Caco-2 (cell line): ENCODE measurements around the gene ASPG. TPM values are rescaled to one million over a fixed set of nuclear protein-coding genes. Genes with fewer than 3 reads are reported as not detected.

Source experiments
- BruUV-seq: library from RNA; stranded (reverse); fragments of 400-500 nt; replicated peaks from 2 replicates; lab custom pipeline; 2021; lab: Mats Ljungman, UMichigan
- CTCF ChIA-PET: fragments of 300-600 bp; sonication (Branson Sonifier 250); formaldehyde crosslinking; loops from one replicate; lab custom pipeline; 2022; ENCODE audit warnings: antibody characterized with exemption; lab: Charles Lee
- POLR2A ChIA-PET: fragments of 300-600 bp; sonication (Branson Sonifier 250); formaldehyde crosslinking; loops from one replicate; lab custom pipeline; 2022; ENCODE audit warnings: antibody characterized with exemption; lab: Charles Lee
- DNase-seq, 2 experiments: peaks; one replicate each; pipeline versions ENCODE4 v3.0.0 to v3.0.0-alpha.2; 2020 to 2022
- H3K27me3 ChIP-seq: replicated peaks from 2 replicates; pipeline ENCODE4 v1.6.0; 2011; ENCODE audit warnings: low read length; ENCODE audit not compliant: control insufficient read depth, insufficient read depth
- H3K36me3 ChIP-seq: 2 replicates; pipeline ENCODE4 v1.5.1; 2011; ENCODE audit warnings: low read length; ENCODE audit not compliant: control insufficient read depth, insufficient read depth
- H3K4me1 ChIP-seq: fragments of 250-450 bp; sonication (Bioruptor Pico); 2 replicates; pipeline ENCODE4 v1.5.1; 2020; ENCODE audit warnings: mild to moderate bottlenecking
- H3K4me3 ChIP-seq: 2 replicates; pipeline ENCODE4 v1.5.1; 2011; ENCODE audit warnings: low read depth, mild to moderate bottlenecking, control low read depth, low read length
- H3K9me3 ChIP-seq: fragments of 250-450 bp; sonication (Bioruptor Pico); 2 replicates; pipeline ENCODE4 v1.5.1; 2020; ENCODE audit warnings: mild to moderate bottlenecking, moderate library complexity
- H3K27ac Mint-ChIP-seq: one replicate; pipeline ENCODE4 v1.8.0; 2022; ENCODE audit warnings: mixed read lengths; ENCODE audit not compliant: unreplicated experiment
- H3K27me3 Mint-ChIP-seq: one replicate; pipeline ENCODE4 v1.8.0; 2022; ENCODE audit warnings: mixed read lengths; ENCODE audit not compliant: insufficient read depth, unreplicated experiment
- H3K36me3 Mint-ChIP-seq: one replicate; pipeline ENCODE4 v1.8.0; 2022; ENCODE audit warnings: mild to moderate bottlenecking, mixed read lengths; ENCODE audit not compliant: insufficient read depth, unreplicated experiment
- H3K4me1 Mint-ChIP-seq: one replicate; pipeline ENCODE4 v1.8.0; 2022; ENCODE audit warnings: low read depth, mixed read lengths; ENCODE audit not compliant: unreplicated experiment
- H3K4me3 Mint-ChIP-seq: one replicate; pipeline ENCODE4 v1.8.0; 2022; ENCODE audit warnings: mild to moderate bottlenecking, moderate library complexity, mixed read lengths; ENCODE audit not compliant: unreplicated experiment
- H3K9me3 Mint-ChIP-seq: one replicate; pipeline ENCODE4 v1.8.0; 2022; ENCODE audit warnings: mixed read lengths; ENCODE audit not compliant: unreplicated experiment
- CTCF ChIP-seq, 2 experiments: fragments of 200-600 bp in 1 of 2; IDR thresholded peaks; 1 replicate in 1 of 2; 2 replicates in 1 of 2; pipeline versions ENCODE4 v1.5.1 to v1.8.0; 2011 to 2022; ENCODE audit warnings: antibody characterized with exemption in 1 of 2, control low read depth in 1 of 2, inconsistent platforms in 1 of 2, low read depth in 1 of 2, low read length in 1 of 2, mild to moderate bottlenecking in 1 of 2, moderate library complexity in 1 of 2; ENCODE audit not compliant: insufficient read depth in 1 of 2, severe bottlenecking in 1 of 2, unreplicated experiment in 1 of 2
- intact Hi-C: fragments of 100-400 bp; cut with micrococcal nuclease; formaldehyde crosslinking; loops from one replicate; pipeline ENCODE4 v1.10.0; 2022; ENCODE audit not compliant: unreplicated experiment
- total RNA-seq: library from RNA; stranded (reverse); gene quantifications from 2 replicates; pipeline ENCODE4 v1.2.3, GENCODE V29; 2022

ASPG gene
- total RNA-seq, 1 experiment from 2014 or later = not detected

DNA sequence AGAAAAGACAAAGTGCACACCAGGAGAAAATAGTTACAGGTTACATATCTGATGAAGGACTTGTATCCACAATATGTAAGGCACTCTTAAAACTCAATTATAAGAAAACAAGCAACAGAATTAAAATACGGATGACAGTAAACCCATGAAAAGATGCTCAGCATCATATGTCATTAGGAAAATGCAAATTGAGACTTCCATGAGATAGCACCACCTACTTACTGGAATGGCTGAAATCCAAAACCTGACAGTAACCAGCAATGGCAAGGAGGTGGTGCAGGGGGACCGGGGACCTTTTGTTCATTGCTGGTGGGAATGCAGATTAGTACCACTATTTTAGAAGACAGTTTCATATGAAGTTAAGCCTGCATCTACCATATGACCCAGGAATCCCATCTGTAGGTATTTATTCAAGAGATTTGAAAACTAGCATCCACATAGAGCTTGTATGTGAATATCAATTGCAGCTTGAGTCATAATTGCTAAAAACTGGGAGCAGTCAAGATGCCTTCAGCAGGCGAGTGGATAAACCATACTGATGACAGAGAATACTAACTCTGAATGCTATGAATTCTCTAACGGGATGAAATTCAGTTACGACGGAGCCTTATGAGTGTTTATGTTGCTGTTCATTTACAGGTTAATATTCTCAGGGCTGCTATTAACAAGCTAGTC is 43.9 kb upstream of the ASPG start:
- H3K36me3 Mint-ChIP-seq = no peaks in the 10 kb centered on the region
- H3K27ac Mint-ChIP-seq = no peak overlapping the region
- intact Hi-C loops = no loop called here
- H3K9me3 ChIP-seq = no peaks in the 10 kb centered on the region
- POLR2A ChIA-PET = no interaction called here
- H3K4me3 ChIP-seq = no peak overlapping the region
- no peaks in the 10 kb centered on the region for H3K9me3 Mint-ChIP-seq
- CTCF ChIA-PET = interaction anchor here (0.6 kb wide), 1 partner anchor 139 kb away, joined by 3 read pairs; no protein-coding TSS in a partner anchor
- peaks cover 12% of the 10 kb centered on the region for H3K27me3 Mint-ChIP-seq
- no peaks in the 10 kb centered on the region for H3K27me3 ChIP-seq
- no peaks in the 10 kb centered on the region for H3K4me1 Mint-ChIP-seq
- no peaks in the 10 kb centered on the region for H3K4me1 ChIP-seq
- BruUV-seq = no TSS peak
- no peak for DNase-seq
- H3K4me3 Mint-ChIP-seq = no peak overlapping the region
- no peak for TF ChIP-seq CTCF (IDR thresholded peaks at IDR 0.05; ENCODE audit: insufficient read depth in 1 of 2, low read depth in 1 of 2, low read length in 1 of 2, severe bottlenecking in 1 of 2, unreplicated experiment in 1 of 2)
- H3K36me3 ChIP-seq = no peaks in the 10 kb centered on the region

GRCh38 chr14:104044016-104044415 is 41.5 kb upstream of the ASPG start:
- Mint-ChIP-seq H3K36me3 (no peaks in the 10 kb centered on the region), H3K4me1 (no peaks in the 10 kb centered on the region), H3K4me3 (no peak overlapping the region), H3K9me3 (no peaks in the 10 kb centered on the region), H3K27ac (no peak overlapping the region), H3K27me3 (peaks cover 12% of the 10 kb centered on the region)
- Histone ChIP-seq H3K27me3 (no peaks in the 10 kb centered on the region), H3K4me1 (no peaks in the 10 kb centered on the region), H3K9me3 (no peaks in the 10 kb centered on the region), H3K4me3 (no peak overlapping the region), H3K36me3 (no peaks in the 10 kb centered on the region)
- BruUV-seq = no TSS peak
- POLR2A ChIA-PET = no interaction called here
- no peak for TF ChIP-seq CTCF (IDR thresholded peaks at IDR 0.05; ENCODE audit: insufficient read depth in 1 of 2, low read depth in 1 of 2, low read length in 1 of 2, severe bottlenecking in 1 of 2, unreplicated experiment in 1 of 2)
- CTCF ChIA-PET = no interaction called here
- intact Hi-C loops = no loop called here
- DNase-seq = no peak

DNA sequence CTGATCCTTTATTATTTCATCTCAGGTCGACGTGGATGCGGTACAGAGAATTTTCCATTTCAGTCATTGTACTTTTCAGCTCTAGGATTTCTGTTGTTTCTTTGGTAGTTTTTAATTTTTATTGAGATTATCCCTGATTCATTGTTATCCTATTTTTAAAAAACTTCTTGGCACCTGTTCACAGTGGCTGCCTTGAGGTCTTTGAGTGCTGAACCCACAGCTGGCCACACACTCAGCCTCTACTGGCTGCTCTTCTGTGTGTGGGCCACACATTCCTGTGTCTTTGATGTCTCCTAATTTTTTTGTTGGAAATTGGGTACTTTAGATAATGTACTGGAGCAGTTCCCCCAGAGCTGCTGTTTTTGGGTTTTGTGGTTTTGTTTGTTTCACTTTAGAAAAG is 37.7 kb upstream of the ASPG start:
- no peaks in the 10 kb centered on the region for H3K9me3 ChIP-seq
- TF ChIP-seq CTCF (IDR thresholded peaks at IDR 0.05; ENCODE audit: insufficient read depth in 1 of 2, low read depth in 1 of 2, low read length in 1 of 2, severe bottlenecking in 1 of 2, unreplicated experiment in 1 of 2) = no peak
- no peaks in the 10 kb centered on the region for H3K4me1 Mint-ChIP-seq
- H3K36me3 ChIP-seq = no peaks in the 10 kb centered on the region
- no peak overlapping the region for H3K27ac Mint-ChIP-seq
- no peaks in the 10 kb centered on the region for H3K36me3 Mint-ChIP-seq
- ChIA-PET POLR2A (no interaction called here), CTCF (interaction anchor here (0.6 kb wide), 1 partner anchor 547 kb away, joined by 3 read pairs; no protein-coding TSS in a partner anchor)
- no peak for DNase-seq
- intact Hi-C loops = no loop called here
- BruUV-seq = no TSS peak
- H3K27me3 Mint-ChIP-seq = peaks cover 10% of the 10 kb centered on the region
- H3K4me3 Mint-ChIP-seq = no peak overlapping the region
- H3K9me3 Mint-ChIP-seq = no peaks in the 10 kb centered on the region
- H3K27me3 ChIP-seq = no peaks in the 10 kb centered on the region
- no peaks in the 10 kb centered on the region for H3K4me1 ChIP-seq
- H3K4me3 ChIP-seq = no peak overlapping the region
